Osteoblast (primary cell): ENCODE measurements around the gene POLR3G. TPM values are rescaled to one million over a fixed set of nuclear protein-coding genes. Genes with fewer than 3 reads are reported as not detected.

Experiments used
- DNase-seq: peaks from one replicate; pipeline ENCODE4 v3.0.0; 2011; ENCODE audit warnings: low spot score, mixed read lengths; ENCODE audit not compliant: insufficient read length; ENCODE audit errors: missing footprints
- H2AFZ ChIP-seq: 2 replicates; pipeline ENCODE4 v1.6.0; 2011; ENCODE audit warnings: mild to moderate bottlenecking, low read length
- H3K27ac ChIP-seq: 2 replicates; pipeline ENCODE4 v1.5.1; 2011; ENCODE audit warnings: mild to moderate bottlenecking, low read depth, low read length, moderate library complexity
- H3K27me3 ChIP-seq: 2 replicates; pipeline ENCODE4 v1.6.0; 2012; ENCODE audit warnings: mild to moderate bottlenecking, control low read depth, inconsistent platforms, low read length, moderate library complexity; ENCODE audit not compliant: insufficient read depth
- H3K36me3 ChIP-seq: 2 replicates; pipeline ENCODE4 v1.5.1; 2011; ENCODE audit warnings: mild to moderate bottlenecking, low read length, control low read depth, moderate library complexity; ENCODE audit not compliant: insufficient read depth
- H3K4me1 ChIP-seq: 2 replicates; pipeline ENCODE4 v1.5.1; 2011; ENCODE audit warnings: mild to moderate bottlenecking, low read length, control low read depth, moderate library complexity; ENCODE audit not compliant: insufficient read depth
- H3K4me2 ChIP-seq: 2 replicates; pipeline ENCODE4 v1.6.0; 2011; ENCODE audit warnings: mild to moderate bottlenecking, low read length; ENCODE audit not compliant: insufficient read depth
- H3K4me3 ChIP-seq: fragments of 200-600 bp; sonication (generic); 3 replicates; pipeline ENCODE4 v1.5.1; 2012; ENCODE audit warnings: mild to moderate bottlenecking, low read length, inconsistent platforms; ENCODE audit not compliant: insufficient read depth
- H3K79me2 ChIP-seq: 2 replicates; pipeline ENCODE4 v1.6.0; 2012; ENCODE audit warnings: mild to moderate bottlenecking, low read length, control low read depth, inconsistent platforms; ENCODE audit not compliant: insufficient read depth
- H3K9me3 ChIP-seq: 2 replicates; pipeline ENCODE4 v1.5.1; 2011; ENCODE audit warnings: low read depth, low read length, control low read depth
- H4K20me1 ChIP-seq: 2 replicates; pipeline ENCODE4 v1.6.0; 2012; ENCODE audit warnings: mild to moderate bottlenecking, low read length, control low read depth; ENCODE audit not compliant: insufficient read depth
- total RNA-seq: library from RNA; depleted of rRNA; stranded (reverse); fragments of >200 nt; gene quantifications from 2 replicates; pipeline ENCODE4 v1.2.3, GENCODE V29; 2012
- TF ChIP-seq, protein P1 (sequence below): IDR thresholded peaks from 2 replicates; pipeline ENCODE4 v1.5.1; 2011; ENCODE audit warnings: mild to moderate bottlenecking, low read depth, low read length, moderate library complexity; ENCODE audit errors: extremely low read depth

POLR3G gene
- total RNA-seq, 1 donor, result 3.6 TPM

DNA sequence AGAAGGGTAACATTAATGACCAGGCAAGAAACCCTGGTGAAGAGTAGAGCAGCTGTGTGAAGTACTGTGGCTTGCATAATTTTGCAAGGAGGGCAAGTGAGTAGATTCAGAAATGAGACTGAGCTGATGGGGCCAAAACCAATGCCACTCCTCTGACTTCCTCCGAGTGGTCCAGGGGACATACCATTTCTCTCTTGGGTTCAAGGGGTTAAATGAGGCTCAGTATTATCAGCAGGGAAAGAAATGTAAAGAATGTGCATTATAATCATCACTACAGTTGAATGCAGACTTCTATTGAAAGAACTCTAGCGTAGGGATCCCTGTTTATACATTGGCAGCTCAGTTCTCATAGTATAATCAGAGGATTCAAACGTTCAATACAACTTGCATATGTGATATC, 9.9 kb downstream of the POLR3G start:
- no peak overlapping the region for H3K27ac ChIP-seq
- H3K9me3 ChIP-seq, result no peaks in the 10 kb centered on the region
- peaks cover 20% of the 10 kb centered on the region for H3K4me1 ChIP-seq
- TF ChIP-seq, protein P1, sequence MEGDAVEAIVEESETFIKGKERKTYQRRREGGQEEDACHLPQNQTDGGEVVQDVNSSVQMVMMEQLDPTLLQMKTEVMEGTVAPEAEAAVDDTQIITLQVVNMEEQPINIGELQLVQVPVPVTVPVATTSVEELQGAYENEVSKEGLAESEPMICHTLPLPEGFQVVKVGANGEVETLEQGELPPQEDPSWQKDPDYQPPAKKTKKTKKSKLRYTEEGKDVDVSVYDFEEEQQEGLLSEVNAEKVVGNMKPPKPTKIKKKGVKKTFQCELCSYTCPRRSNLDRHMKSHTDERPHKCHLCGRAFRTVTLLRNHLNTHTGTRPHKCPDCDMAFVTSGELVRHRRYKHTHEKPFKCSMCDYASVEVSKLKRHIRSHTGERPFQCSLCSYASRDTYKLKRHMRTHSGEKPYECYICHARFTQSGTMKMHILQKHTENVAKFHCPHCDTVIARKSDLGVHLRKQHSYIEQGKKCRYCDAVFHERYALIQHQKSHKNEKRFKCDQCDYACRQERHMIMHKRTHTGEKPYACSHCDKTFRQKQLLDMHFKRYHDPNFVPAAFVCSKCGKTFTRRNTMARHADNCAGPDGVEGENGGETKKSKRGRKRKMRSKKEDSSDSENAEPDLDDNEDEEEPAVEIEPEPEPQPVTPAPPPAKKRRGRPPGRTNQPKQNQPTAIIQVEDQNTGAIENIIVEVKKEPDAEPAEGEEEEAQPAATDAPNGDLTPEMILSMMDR, result no peak
- no peaks in the 10 kb centered on the region for H4K20me1 ChIP-seq
- H3K79me2 ChIP-seq, result no peaks in the 10 kb centered on the region
- no peaks in the 10 kb centered on the region for H3K36me3 ChIP-seq
- H3K4me3 ChIP-seq, result no peak overlapping the region
- no peak overlapping the region for H2AFZ ChIP-seq
- H3K4me2 ChIP-seq, result no peak overlapping the region
- no peaks in the 10 kb centered on the region for H3K27me3 ChIP-seq
- DNase-seq, result no peak

DNA sequence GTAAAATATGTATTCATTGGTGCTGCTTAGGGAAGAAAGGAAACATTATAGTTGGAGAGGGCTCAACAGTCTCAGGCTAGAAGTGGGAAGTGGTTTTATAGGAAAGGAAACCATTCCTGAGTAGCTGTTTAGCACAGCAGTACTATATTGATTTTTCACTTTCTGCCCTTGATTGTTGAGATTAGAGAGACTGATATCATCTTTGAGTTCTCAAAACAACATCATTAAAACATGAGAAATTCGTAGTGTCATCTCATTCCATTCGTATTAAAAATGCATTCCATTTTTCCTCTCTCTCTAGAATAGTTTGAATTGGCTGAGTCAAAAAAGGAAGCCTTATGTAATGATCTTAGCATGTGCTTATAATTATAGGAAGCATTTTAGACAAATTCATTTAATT, 14.1 kb downstream of the POLR3G start:
- H3K9me3 ChIP-seq, result no peaks in the 10 kb centered on the region
- peak overlapping the region; percentile 61 for H3K27ac ChIP-seq
- H3K4me3 ChIP-seq, result no peak overlapping the region
- peaks cover 11% of the 10 kb centered on the region for H3K4me1 ChIP-seq
- TF ChIP-seq, protein P1, result no peak
- DNase-seq, result peak; percentile 71
- H3K36me3 ChIP-seq, result no peaks in the 10 kb centered on the region
- H3K27me3 ChIP-seq, result no peaks in the 10 kb centered on the region
- no peak overlapping the region for H2AFZ ChIP-seq
- H4K20me1 ChIP-seq, result no peaks in the 10 kb centered on the region
- no peaks in the 10 kb centered on the region for H3K79me2 ChIP-seq
- peak overlapping the region; percentile 70 for H3K4me2 ChIP-seq

DNA sequence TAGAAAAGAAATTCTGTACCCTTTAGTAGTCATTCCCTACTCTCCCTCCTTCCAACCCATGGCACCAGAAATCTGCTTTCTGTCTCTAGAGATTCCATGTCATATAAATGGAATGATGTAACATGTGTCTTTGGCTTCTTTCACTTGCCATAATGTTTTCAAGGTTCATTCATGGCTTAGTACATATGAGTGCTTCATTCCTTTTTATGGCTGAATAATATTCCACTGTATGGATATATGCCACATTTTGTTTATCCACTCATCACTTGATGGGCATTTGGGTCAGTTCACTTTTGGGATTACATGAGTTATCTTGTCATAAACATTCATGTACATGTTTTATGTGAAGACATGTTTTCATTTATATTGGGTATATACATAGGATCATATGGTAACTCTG, 19.4 kb downstream of the POLR3G start:
- Histone ChIP-seq H3K27ac (no peak overlapping the region), H3K4me1 (peaks cover 4% of the 10 kb centered on the region), H3K4me2 (no peak overlapping the region), H3K4me3 (no peak overlapping the region), H3K36me3 (no peaks in the 10 kb centered on the region), H3K27me3 (no peaks in the 10 kb centered on the region), H3K9me3 (no peaks in the 10 kb centered on the region), H2AFZ (no peak overlapping the region), H3K79me2 (no peaks in the 10 kb centered on the region), H4K20me1 (no peaks in the 10 kb centered on the region)
- TF ChIP-seq, protein P1, result no peak
- DNase-seq, result no peak

DNA sequence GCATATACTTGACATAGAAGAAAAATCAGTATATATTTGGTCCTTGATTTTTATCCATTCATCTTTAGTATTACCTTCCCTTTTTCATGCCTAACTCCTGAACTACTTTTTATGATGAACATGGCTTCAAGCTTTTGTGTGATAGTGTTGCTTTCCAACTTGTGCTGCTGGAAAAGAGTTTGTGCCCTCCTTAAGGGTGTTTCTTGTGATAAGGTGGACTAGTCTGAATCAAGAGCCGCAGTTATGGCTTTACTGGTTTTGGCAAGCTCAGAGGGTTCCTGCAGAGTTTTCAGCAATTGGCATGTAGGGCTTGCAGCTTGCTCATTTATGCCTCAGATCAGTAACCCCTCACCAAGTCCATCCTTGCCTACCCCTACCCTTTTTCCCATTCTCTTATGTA, 20.5 kb downstream of the POLR3G start:
- Histone ChIP-seq H4K20me1 (no peaks in the 10 kb centered on the region), H3K36me3 (no peaks in the 10 kb centered on the region)

More for the DNA sequence above, 20.5 kb downstream of the POLR3G start:
- TF ChIP-seq, protein P1, result no peak
- Histone ChIP-seq H3K4me1 (no peaks in the 10 kb centered on the region), H3K9me3 (no peaks in the 10 kb centered on the region), H3K27ac (no peak overlapping the region), H3K4me3 (no peak overlapping the region), H3K27me3 (no peaks in the 10 kb centered on the region), H2AFZ (no peak overlapping the region), H3K4me2 (no peak overlapping the region), H3K79me2 (no peaks in the 10 kb centered on the region)
- no peak for DNase-seq
